Mucosa of descending colon (tissue), 3 donors: Measurements from ENCODE around the gene GRK3. TPM values are rescaled to one million over a fixed set of nuclear protein-coding genes. Genes with fewer than 3 reads are reported as not detected.

ENCODE experiments used
- ATAC-seq: fragments of 200-7000 bp; cut with Tn5 transposase; one replicate; pipeline ENCODE4 v1.9.1; 2020; ENCODE audit warnings: mild to moderate bottlenecking, moderate library complexity
- DNase-seq, 3 donors: peaks; one replicate each; pipeline ENCODE4 v3.0.0-alpha.2; 2020
- H3K36me3 ChIP-seq: fragments of 200-600 bp; one replicate; pipeline ENCODE4 v1.8.0; 2021; ENCODE audit warnings: low read depth, mild to moderate bottlenecking
- H3K4me1 ChIP-seq: fragments of 200-600 bp; one replicate; pipeline ENCODE4 v1.8.0; 2021; ENCODE audit warnings: low read depth, mild to moderate bottlenecking
- H3K4me3 ChIP-seq: fragments of 200-600 bp; one replicate; pipeline ENCODE4 v1.8.0; 2021; ENCODE audit warnings: mild to moderate bottlenecking
- H3K9me3 ChIP-seq: fragments of 200-600 bp; one replicate; pipeline ENCODE4 v1.8.0; 2021; ENCODE audit warnings: mild to moderate bottlenecking
- intact Hi-C, 2 donors: fragments of 100-400 bp; cut with DNase I in 1 of 2; cut with micrococcal nuclease in 1 of 2; formaldehyde crosslinking; loops; one replicate each; pipeline versions ENCODE4 v1.11.0 to v1.11.1; 2022; cut with DNase I, micrococcal nuclease
- total RNA-seq, 3 donors: library from RNA; stranded (reverse); fragmentation: NEBNext Ultra II Directional in 2 of 3; extraction: Animal tissue kit (Norgen Biotek cat#: 25700) in 2 of 3; gene quantifications; one replicate each; pipeline versions ENCODE4 v1.2.1 to v1.2.4, GENCODE V29; 2021 to 2023
- TF ChIP-seq, protein P1 (sequence below): fragments of 200-600 bp; IDR thresholded peaks from one replicate; pipeline ENCODE4 v1.8.0; 2022; ENCODE audit warnings: antibody characterized with exemption, mild to moderate bottlenecking
- donor health status: DM: no; HTN: no; CAD: no; lungs with moderate emphysema.
- donor health status: DM: no; HTN: no; CAD: no.
- donor health status: DM: no; HTN: yes; CAD: no.

Gene GRK3
- total RNA-seq, 3 donors from 2014 or later, result 2.1 to 16.1 (median 3.2) TPM

DNA sequence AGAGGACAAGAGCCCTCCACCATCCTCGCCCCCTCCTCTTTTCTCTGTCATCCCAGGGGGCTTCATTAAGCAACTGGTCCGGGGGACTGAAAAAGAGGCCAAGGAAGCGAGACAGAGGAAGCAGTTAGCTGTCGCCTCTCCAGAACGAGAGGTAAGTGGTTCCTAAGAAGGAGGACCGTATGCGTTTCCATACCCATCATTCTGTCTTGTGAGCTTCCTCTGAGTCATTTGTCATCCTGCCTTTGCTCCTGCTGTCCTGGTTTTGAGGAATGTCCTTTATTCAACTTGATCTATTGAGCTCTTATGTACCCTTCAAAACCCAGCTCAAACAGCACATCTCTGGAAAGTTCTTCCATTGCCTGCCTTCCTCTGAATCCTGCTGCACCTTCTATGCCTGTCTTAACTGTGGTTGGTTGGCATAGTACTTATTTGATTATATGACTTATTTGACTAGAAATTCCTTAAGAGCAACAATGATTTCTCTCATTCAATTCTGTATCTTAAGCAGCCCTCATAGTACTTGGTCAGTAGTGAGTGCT is 198.8 kb downstream of the GRK3 start:
- intact Hi-C loops, result no loop called here
- no peak for DNase-seq
- H3K4me1 ChIP-seq, result no peaks in the 10 kb centered on the region
- no peak for ATAC-seq
- no peaks in the 10 kb centered on the region for H3K9me3 ChIP-seq
- no peak overlapping the region for H3K4me3 ChIP-seq
- H3K36me3 ChIP-seq, result no peaks in the 10 kb centered on the region
- TF ChIP-seq, protein P1, sequence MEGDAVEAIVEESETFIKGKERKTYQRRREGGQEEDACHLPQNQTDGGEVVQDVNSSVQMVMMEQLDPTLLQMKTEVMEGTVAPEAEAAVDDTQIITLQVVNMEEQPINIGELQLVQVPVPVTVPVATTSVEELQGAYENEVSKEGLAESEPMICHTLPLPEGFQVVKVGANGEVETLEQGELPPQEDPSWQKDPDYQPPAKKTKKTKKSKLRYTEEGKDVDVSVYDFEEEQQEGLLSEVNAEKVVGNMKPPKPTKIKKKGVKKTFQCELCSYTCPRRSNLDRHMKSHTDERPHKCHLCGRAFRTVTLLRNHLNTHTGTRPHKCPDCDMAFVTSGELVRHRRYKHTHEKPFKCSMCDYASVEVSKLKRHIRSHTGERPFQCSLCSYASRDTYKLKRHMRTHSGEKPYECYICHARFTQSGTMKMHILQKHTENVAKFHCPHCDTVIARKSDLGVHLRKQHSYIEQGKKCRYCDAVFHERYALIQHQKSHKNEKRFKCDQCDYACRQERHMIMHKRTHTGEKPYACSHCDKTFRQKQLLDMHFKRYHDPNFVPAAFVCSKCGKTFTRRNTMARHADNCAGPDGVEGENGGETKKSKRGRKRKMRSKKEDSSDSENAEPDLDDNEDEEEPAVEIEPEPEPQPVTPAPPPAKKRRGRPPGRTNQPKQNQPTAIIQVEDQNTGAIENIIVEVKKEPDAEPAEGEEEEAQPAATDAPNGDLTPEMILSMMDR, result no peak

DNA sequence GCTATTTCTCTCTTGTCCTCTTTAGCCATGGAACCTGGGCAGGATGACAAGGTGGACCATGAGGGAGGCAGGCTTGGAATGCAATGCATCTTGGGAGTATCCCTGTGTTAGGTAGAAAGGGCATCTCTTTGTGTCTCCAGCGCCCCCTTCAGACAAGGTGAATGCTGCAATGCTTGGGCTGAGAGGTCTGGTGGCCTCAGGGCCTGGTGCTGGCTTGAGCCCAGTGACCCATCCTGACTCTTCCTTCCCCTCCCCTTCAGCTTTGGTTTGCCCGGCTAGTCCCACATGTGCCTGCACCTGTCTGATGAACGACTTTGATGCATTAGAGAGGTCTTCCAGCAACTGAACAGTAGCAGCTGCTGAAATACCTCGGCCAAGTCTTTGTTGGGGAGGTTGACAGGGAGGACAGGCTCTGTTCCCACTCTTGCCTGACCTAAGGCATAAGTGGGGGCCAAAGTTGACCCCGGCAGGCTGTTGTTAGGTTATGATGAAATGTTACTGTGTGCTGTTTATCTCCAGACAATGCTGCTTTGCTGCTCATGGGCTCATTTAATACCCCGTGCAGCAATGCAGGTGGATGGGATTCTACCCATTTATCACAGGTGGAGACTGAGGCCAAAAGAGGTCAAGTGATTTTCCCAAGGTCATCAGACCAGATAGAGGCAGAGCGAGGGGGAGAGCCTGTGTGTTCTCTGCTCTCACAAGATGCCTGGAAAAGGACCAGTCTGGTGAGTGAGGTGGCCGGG is 200.0 kb downstream of the GRK3 start:
- no peaks in the 10 kb centered on the region for H3K4me1 ChIP-seq
- ATAC-seq, result no peak

DNA sequence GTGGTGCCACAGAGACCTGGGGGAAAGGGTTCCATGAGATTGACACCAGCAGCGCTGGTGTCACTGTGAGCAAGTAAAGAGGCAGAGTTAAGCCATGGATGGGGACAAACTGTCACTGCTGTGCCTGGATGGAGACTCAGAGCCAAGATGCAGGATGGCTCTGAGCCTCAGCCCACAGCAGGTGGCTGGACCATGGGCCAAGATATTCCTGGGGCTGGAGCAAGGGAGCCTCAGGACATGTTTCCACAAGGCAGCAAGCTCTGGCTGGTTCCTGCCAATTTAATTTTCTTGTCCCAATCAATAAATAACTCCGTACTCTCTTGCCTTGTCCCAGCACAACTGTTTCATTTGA is 200.5 kb downstream of the GRK3 start:
- intact Hi-C loops, result no loop called here

More for the DNA sequence above, 200.0 kb downstream of the GRK3 start:
- Histone ChIP-seq H3K9me3 (no peaks in the 10 kb centered on the region), H3K4me3 (no peak overlapping the region), H3K36me3 (no peaks in the 10 kb centered on the region)
- no peak for DNase-seq
- TF ChIP-seq, protein P1, result no peak
- intact Hi-C loops, result no loop called here

DNA sequence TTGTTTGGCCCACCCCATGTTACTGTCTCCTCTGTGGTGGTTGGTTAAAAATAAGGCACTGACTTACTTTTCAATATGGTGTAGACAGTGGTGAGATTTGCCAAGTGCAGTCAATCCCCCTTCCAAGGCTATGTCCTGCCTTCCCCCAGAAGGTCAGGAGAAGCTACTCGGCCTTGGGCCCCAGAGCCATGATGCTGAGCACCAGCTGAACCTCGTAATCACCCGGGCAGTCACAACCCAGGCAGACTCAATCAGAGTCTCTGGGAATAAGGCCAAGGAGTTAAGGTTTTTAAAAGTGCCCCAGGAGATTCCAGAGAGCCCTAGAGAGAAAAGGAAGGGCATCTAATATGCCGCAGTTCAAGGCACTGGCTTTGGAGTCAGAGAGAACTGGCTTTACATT is 201.3 kb downstream of the GRK3 start:
- no peak for DNase-seq
- ATAC-seq, result no peak
- Histone ChIP-seq H3K36me3 (no peaks in the 10 kb centered on the region), H3K4me1 (no peaks in the 10 kb centered on the region), H3K9me3 (no peaks in the 10 kb centered on the region), H3K4me3 (no peak overlapping the region)
- TF ChIP-seq, protein P1, result no peak
- intact Hi-C loops, result no loop called here

More for the DNA sequence above, 200.5 kb downstream of the GRK3 start:
- H3K4me3 ChIP-seq, result no peak overlapping the region
- DNase-seq, result no peak
- no peak for ATAC-seq
- no peaks in the 10 kb centered on the region for H3K36me3 ChIP-seq
- no peaks in the 10 kb centered on the region for H3K4me1 ChIP-seq
- no peaks in the 10 kb centered on the region for H3K9me3 ChIP-seq
- TF ChIP-seq, protein P1, result no peak

DNA sequence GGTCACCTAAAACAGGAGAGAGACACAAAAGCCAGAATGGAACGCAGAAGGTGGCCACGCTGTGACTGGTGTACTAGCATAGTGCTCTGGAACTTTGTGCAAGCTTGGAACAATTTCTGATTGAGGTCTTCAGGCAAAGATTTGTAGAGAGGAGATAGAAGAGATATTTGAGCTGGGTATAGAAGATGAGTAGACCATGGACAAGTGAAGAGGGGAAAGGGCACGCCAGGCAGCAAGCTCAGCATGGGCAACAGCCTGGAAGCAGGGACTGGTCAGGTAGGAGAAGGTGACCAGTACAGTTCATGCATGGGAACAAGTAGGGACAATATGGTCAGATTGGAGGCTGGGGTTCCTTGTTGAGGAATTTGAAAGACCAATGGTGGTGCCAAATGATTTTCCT is 201.9 kb downstream of the GRK3 start:
- DNase-seq, result no peak
- intact Hi-C loops, result no loop called here
- Histone ChIP-seq H3K36me3 (no peaks in the 10 kb centered on the region), H3K4me3 (no peak overlapping the region), H3K9me3 (no peaks in the 10 kb centered on the region), H3K4me1 (no peaks in the 10 kb centered on the region)
- no peak for ATAC-seq
- TF ChIP-seq, protein P1, result no peak
